Endothelial cell of umbilical vein (primary cell): Measurements from ENCODE around the gene C3orf22. TPM values are rescaled to one million over a fixed set of nuclear protein-coding genes. Genes with fewer than 3 reads are reported as not detected.

Source experiments
- BruUV-seq: library from RNA; stranded (reverse); fragments of 400-500 nt; replicated peaks from 2 replicates; lab custom pipeline; 2021; lab: Mats Ljungman, UMichigan
- CTCF ChIA-PET: fragments of 300-600, 350-600 bp; sonication (Branson Sonifier 250); formaldehyde crosslinking; loops from one replicate; lab custom pipeline; 2021; ENCODE audit warnings: antibody characterized with exemption, inconsistent platforms; lab: Charles Lee
- POLR2A ChIA-PET: fragments of 300-600, 350-600 bp; sonication (Branson Sonifier 250); formaldehyde crosslinking; loops from one replicate; lab custom pipeline; 2021; ENCODE audit warnings: antibody characterized with exemption, inconsistent platforms; lab: Charles Lee
- DNase-seq: peaks from one replicate; pipeline ENCODE4 v3.0.0-alpha.2; 2011; ENCODE audit warnings: low read depth, low spot score
- FAIRE-seq: peaks from 2 replicates; lab custom pipeline; 2011; peaks lifted over from hg19 to GRCh38; lab: Jason Lieb, UNC
- H2AFZ ChIP-seq: 2 replicates; pipeline ENCODE4 v1.6.0; 2012; ENCODE audit warnings: low read depth, low read length, control low read depth, inconsistent platforms
- H3K27ac ChIP-seq: 2 replicates; pipeline ENCODE4 v1.5.1; 2011; ENCODE audit warnings: low read depth, mild to moderate bottlenecking, control low read depth, low read length, moderate library complexity; ENCODE audit not compliant: insufficient read depth
- H3K27me3 ChIP-seq, 2 experiments: 2 replicates each; pipeline versions ENCODE4 v1.6.0 to v1.6.1; 2011; ENCODE audit warnings: low read length in 2 of 2, mixed read lengths in 1 of 2; ENCODE audit not compliant: control insufficient read depth in 2 of 2, insufficient read depth in 2 of 2
- H3K36me3 ChIP-seq, 2 experiments: 2 replicates in 1 of 2; 3 replicates in 1 of 2; pipeline ENCODE4 v1.5.1; 2011; ENCODE audit warnings: low read length in 2 of 2, mild to moderate bottlenecking in 1 of 2, moderate library complexity in 1 of 2; ENCODE audit not compliant: control insufficient read depth in 2 of 2, insufficient read depth in 2 of 2; ENCODE audit errors: extremely low read depth in 1 of 2
- H3K4me1 ChIP-seq: 3 replicates; pipeline ENCODE4 v1.5.1; 2011; ENCODE audit warnings: mild to moderate bottlenecking, low read length; ENCODE audit not compliant: control insufficient read depth, insufficient read depth; ENCODE audit errors: extremely low read depth
- H3K4me2 ChIP-seq: 2 replicates; pipeline ENCODE4 v1.6.1; 2011; ENCODE audit warnings: low read length, control low read depth, mixed read lengths; ENCODE audit not compliant: insufficient read depth
- H3K4me3 ChIP-seq, 3 experiments: fragments of 200-600 bp in 1 of 3; sonication (generic), shearing (Covaris generic) in 1 of 3; replicated peaks in 1 of 3; 2 replicates each; pipeline ENCODE4 v1.5.1; 2011 to 2016; ENCODE audit warnings: control low read depth in 3 of 3, low read length in 3 of 3, mild to moderate bottlenecking in 2 of 3, inconsistent platforms in 1 of 3, low read depth in 1 of 3, moderate library complexity in 1 of 3; ENCODE audit not compliant: insufficient read depth in 1 of 3
- H3K79me2 ChIP-seq: 2 replicates; pipeline ENCODE4 v1.6.0; 2012; ENCODE audit warnings: low read length, inconsistent platforms; ENCODE audit not compliant: control insufficient read depth, insufficient read depth
- H3K9ac ChIP-seq: replicated peaks from 2 replicates; pipeline ENCODE3; 2011; ENCODE audit warnings: low read length, control low read depth; ENCODE audit not compliant: insufficient read depth; ENCODE audit errors: extremely low read depth
- H3K9me1 ChIP-seq: replicated peaks from 3 replicates; pipeline ENCODE4 v1.6.0; 2011; ENCODE audit warnings: mild to moderate bottlenecking, low read length; ENCODE audit not compliant: control insufficient read depth, insufficient read depth; ENCODE audit errors: extremely low read depth
- H3K9me3 ChIP-seq: replicated peaks from 2 replicates; pipeline ENCODE4 v1.5.1; 2012; ENCODE audit warnings: low read length, inconsistent platforms; ENCODE audit not compliant: control insufficient read depth, insufficient read depth
- H4K20me1 ChIP-seq: replicated peaks from 2 replicates; pipeline ENCODE3; 2011; ENCODE audit warnings: mild to moderate bottlenecking, low read length; ENCODE audit not compliant: control insufficient read depth, insufficient read depth; ENCODE audit errors: extremely low read depth
- CTCF ChIP-seq, 2 donors: IDR thresholded peaks; 1 replicate in 1 of 2; 2 replicates in 1 of 2; pipeline ENCODE4 v1.5.1; 2011; ENCODE audit warnings: low read length in 2 of 2, mild to moderate bottlenecking in 2 of 2, moderate library complexity in 2 of 2, control low read depth in 1 of 2, inconsistent platforms in 1 of 2, low read depth in 1 of 2; ENCODE audit not compliant: insufficient read depth in 1 of 2; ENCODE audit errors: extremely low read depth in 1 of 2
- EZH2 ChIP-seq: IDR thresholded peaks from 2 replicates; pipeline ENCODE4 v1.6.1; 2012; ENCODE audit warnings: borderline replicate concordance, low read depth, mild to moderate bottlenecking, moderate library complexity, low read length, inconsistent platforms; ENCODE audit not compliant: severe bottlenecking
- FOS ChIP-seq: IDR thresholded peaks from 2 replicates; pipeline ENCODE4 v1.6.1; 2011; ENCODE audit warnings: mild to moderate bottlenecking, low read length, moderate library complexity, borderline replicate concordance; ENCODE audit not compliant: insufficient read depth
- GATA2 ChIP-seq: IDR thresholded peaks from 2 replicates; pipeline ENCODE4 v1.7.0; 2011; ENCODE audit warnings: low read depth, mild to moderate bottlenecking, moderate library complexity, mixed read lengths, low read length; ENCODE audit not compliant: insufficient read length, insufficient read depth
- JUN ChIP-seq: IDR thresholded peaks from 2 replicates; pipeline ENCODE4 v1.6.1; 2011; ENCODE audit warnings: borderline replicate concordance, low read depth; ENCODE audit not compliant: insufficient read length, insufficient read depth
- MAX ChIP-seq: IDR thresholded peaks from 2 replicates; pipeline ENCODE4 v1.6.1; 2011; ENCODE audit not compliant: insufficient read depth, insufficient read length
- MYC ChIP-seq: IDR thresholded peaks from one replicate; pipeline ENCODE4 v1.6.1; 2011; ENCODE audit warnings: mild to moderate bottlenecking, low read depth, low read length
- POLR2A ChIP-seq: IDR thresholded peaks from 2 replicates; pipeline ENCODE4 v1.6.1; 2012; ENCODE audit warnings: low read depth, mild to moderate bottlenecking, control low read depth, low read length
- POLR2AphosphoS5 ChIP-seq: IDR thresholded peaks from 2 replicates; pipeline ENCODE4 v1.6.1; 2012; ENCODE audit warnings: low read depth, mild to moderate bottlenecking, control low read depth, low read length, moderate library complexity; ENCODE audit not compliant: insufficient read depth
- dilution Hi-C: fragments of 300-500 bp; cut with MboI; formaldehyde crosslinking; loops from one replicate; pipeline ENCODE4 v1.15.0; 2019; ENCODE audit warnings: low sequenced_read_pairs; ENCODE audit not compliant: extremely low pct_ligation_motif_present
- intact Hi-C: fragments of 100-400 bp; cut with micrococcal nuclease; formaldehyde crosslinking; loops from one replicate; pipeline ENCODE4 v1.10.0; 2022
- polyA plus RNA-seq, 4 experiments: library from polyadenylated mRNA; depleted of rRNA in 3 of 4; stranded (reverse) in 3 of 4; unstranded in 1 of 4; fragments of >200 nt; gene quantifications; 2 replicates each; pipeline versions ENCODE4 v1.2.1 to v1.2.3, GENCODE V29; 2011 to 2012; ENCODE audit warnings: missing spikeins in 1 of 4
- total RNA-seq: library from RNA; stranded (reverse); gene quantifications from 2 replicates; pipeline ENCODE4 v1.2.3, GENCODE V29; 2021

C3orf22 gene
- total and polyA plus RNA-seq, 2 donors (not counting 3 experiments of a cell fraction or from before 2014, with no cell fraction given): not detected

- TF ChIP-seq CTCF (IDR thresholded peaks at IDR 0.05; ENCODE audit: extremely low read depth in 1 of 2, insufficient read depth in 1 of 2, low read depth in 1 of 2, low read length in 2 of 2) (no peak), JUN (no peak), GATA2 (no peak), MAX (no peak), POLR2A (no peak), EZH2 (no peak), FOS (no peak), MYC (no peak), POLR2AphosphoS5 (no peak)
- intact Hi-C loops: no loop called here
- Histone ChIP-seq H3K4me1 (no peaks in the 10 kb centered on the region), H3K36me3 (no peaks in the 10 kb centered on the region), H3K9me3 (no peaks in the 10 kb centered on the region), H3K27me3 (peaks cover 9 to 18% of the 10 kb centered on the region in 2 experiments), H3K27ac (no peak overlapping the region), H3K9me1 (no peaks in the 10 kb centered on the region), H3K4me2 (no peak overlapping the region), H3K9ac (no peak overlapping the region), H3K4me3 (no peak overlapping the region), H3K79me2 (no peaks in the 10 kb centered on the region), H4K20me1 (no peaks in the 10 kb centered on the region), H2AFZ (no peak overlapping the region)
- no peak for DNase-seq
- CTCF ChIA-PET: no interaction called here
- POLR2A ChIA-PET: no interaction called here
- FAIRE-seq: no peak
- dilution Hi-C loops: no loop called here
- BruUV-seq: no TSS peak
Observed at GRCh38 chr3:126568776-126569342, 10.1 kb upstream of the C3orf22 start.
